GM20000 (cell line): Measurements from ENCODE around the gene MCHR1.

Experiments used
- DNase-seq: peaks from one replicate; pipeline ENCODE4 v3.0.0; 2012; ENCODE audit warnings: low spot score
- TF ChIP-seq, protein P1 (sequence below): IDR thresholded peaks from 2 replicates; pipeline ENCODE4 v1.5.1; 2012; ENCODE audit warnings: mild to moderate bottlenecking, control low read depth; ENCODE audit errors: extremely low read depth, missing control alignments

Gene MCHR1, protein sequence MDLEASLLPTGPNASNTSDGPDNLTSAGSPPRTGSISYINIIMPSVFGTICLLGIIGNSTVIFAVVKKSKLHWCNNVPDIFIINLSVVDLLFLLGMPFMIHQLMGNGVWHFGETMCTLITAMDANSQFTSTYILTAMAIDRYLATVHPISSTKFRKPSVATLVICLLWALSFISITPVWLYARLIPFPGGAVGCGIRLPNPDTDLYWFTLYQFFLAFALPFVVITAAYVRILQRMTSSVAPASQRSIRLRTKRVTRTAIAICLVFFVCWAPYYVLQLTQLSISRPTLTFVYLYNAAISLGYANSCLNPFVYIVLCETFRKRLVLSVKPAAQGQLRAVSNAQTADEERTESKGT

DNA sequence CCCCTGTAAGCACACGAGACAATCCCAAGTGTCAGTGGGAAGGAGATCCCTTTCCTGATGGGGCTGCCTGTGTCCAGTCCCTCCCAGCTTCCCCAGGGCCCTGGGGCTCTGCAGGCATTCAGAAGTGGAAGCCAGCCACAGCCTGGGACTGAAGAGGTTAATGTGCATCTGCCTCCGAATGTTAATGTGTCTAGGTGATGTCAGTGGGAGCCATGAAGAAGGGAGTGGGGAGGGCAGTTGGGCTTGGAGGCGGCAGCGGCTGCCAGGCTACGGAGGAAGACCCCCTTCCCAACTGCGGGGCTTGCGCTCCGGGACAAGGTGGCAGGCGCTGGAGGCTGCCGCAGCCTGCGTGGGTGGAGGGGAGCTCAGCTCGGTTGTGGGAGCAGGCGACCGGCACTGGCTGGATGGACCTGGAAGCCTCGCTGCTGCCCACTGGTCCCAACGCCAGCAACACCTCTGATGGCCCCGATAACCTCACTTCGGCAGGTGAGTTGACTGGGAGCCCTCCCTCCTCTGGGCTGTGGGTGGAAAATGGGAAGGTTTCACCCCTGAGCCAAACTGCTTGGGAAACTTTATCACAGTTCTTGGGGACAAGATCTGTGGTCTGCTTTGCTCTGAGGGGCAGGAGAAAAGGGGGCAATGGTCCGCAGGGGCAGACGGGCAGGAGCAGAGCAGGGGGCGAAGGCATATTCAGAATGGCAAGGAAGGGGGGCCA is at the start of gene MCHR1:
TSS of gene MCHR1 (plus strand) at position 236 of the 715 bp plus-strand sequence. CDS start at position 405, 169 bp downstream.
- TF ChIP-seq, protein P1, sequence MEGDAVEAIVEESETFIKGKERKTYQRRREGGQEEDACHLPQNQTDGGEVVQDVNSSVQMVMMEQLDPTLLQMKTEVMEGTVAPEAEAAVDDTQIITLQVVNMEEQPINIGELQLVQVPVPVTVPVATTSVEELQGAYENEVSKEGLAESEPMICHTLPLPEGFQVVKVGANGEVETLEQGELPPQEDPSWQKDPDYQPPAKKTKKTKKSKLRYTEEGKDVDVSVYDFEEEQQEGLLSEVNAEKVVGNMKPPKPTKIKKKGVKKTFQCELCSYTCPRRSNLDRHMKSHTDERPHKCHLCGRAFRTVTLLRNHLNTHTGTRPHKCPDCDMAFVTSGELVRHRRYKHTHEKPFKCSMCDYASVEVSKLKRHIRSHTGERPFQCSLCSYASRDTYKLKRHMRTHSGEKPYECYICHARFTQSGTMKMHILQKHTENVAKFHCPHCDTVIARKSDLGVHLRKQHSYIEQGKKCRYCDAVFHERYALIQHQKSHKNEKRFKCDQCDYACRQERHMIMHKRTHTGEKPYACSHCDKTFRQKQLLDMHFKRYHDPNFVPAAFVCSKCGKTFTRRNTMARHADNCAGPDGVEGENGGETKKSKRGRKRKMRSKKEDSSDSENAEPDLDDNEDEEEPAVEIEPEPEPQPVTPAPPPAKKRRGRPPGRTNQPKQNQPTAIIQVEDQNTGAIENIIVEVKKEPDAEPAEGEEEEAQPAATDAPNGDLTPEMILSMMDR = no peak
- DNase-seq = no peak

DNA sequence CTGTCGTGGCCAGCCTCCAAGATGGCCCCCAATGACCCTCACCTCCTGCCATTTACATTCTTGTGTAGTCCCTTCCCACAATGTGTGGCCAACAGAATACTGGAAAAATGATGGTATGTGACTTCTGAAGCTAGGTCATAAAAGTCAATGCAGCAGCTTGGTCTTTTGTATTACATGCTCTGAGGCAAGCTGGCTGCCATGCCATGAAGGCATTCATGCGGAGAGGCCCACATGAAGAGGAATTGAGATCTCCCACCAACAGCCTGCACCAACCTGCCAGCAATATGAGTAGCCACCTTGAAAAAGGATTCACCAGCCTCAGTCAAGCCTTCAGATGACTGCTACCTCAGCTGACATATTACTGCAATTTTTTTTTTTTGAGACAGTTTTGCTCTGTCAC is 47.4 kb upstream of the MCHR1 start:
- TF ChIP-seq, protein P1 = no peak
- DNase-seq = no peak

DNA sequence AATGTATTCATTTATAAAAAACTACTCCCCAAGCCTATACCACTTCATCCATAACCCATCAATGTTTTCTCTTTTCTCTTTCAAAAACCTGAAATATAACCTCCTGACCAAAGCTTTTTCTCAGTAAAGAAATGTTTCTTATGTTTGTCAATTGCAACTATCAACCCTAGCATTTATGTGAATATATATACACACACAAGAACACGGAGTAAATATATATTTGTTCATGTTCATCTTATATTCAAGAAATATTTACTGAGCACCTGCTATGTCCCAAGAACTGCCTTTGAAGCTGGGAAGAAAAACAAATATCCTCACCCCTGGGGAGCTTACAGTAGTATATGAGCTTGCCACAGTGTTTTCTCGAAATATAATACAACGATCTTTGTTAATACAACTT is 46.2 kb upstream of the MCHR1 start:
- TF ChIP-seq, protein P1 = no peak
- DNase-seq = no peak

DNA sequence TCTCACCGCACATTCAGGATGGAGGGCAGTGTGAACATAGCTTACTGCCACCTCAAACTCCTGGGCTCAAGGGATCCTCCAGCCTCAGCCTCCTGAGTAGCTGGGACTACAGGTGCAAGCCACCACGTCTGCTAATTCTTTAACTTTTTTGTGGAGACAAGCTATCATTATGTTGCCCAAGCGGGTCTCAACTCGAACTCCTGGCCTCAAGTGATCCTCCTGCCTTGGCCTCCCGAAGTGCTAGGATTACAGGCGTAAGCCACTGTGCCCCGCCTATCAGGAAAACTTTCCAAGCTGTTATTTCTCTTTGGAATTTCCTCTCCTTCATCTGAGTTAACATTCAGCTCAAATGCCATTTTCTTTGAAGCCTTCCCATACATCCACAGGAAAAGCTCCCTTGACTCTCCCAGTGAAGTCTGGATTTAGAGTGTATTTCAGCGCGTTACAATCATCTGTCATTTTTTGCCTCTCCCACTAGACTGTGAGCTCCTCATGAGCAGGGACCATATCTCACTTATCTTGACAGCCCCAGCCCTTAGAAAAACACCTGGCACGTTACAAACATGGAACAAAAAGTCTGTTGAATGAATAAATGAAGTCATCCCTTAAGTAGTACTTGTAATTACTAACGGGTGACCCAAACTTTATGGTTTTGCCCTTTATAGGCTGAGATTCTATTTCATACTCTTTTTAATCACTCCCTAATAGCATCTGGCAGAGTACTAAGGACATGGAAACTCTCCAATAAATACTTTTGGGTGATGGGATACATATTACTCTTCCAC is 45.0 kb upstream of the MCHR1 start:
- DNase-seq = no peak
- TF ChIP-seq, protein P1 = no peak

DNA sequence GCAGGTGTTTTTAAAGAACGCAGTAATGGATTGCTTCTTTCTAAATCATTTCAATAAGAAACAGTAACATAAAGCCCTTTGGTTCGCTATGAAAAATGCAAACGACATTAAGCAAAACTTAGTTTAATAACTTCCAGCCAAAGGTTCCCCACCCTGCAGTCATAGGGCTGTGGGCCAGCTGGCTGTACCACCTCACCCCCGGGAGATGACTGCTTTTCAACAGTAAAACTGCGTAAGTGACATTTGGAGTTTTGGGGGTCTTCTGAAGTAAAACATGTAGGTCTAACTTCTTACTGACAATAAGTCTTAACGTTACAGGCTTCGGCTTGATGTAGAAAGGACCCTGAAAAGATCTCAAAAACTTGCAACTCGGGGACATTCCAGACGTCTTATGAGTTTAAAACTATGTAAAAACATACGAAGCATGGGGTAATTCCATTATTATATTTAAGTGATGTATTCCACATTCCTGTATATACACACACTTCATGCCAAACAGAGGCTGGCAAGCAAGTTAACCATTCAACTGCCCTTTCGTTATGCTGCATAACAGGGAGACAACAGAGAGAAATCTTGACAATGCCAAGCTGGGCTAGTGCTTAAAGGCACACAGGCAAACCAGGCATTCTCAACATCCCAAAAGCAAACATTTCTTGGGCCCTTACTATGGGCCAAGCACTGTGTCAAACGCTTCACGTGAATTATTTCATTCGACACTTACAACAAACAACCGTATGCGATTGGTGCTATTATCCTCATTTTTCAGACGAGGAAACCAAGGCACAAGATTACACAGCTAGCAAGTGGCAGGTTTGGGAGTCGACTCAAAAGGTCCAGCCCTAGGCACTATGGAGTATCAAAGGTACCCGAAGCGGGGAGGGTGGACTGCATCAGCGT is 44.0 kb upstream of the MCHR1 start:
- DNase-seq = no peak
- TF ChIP-seq, protein P1 = no peak

DNA sequence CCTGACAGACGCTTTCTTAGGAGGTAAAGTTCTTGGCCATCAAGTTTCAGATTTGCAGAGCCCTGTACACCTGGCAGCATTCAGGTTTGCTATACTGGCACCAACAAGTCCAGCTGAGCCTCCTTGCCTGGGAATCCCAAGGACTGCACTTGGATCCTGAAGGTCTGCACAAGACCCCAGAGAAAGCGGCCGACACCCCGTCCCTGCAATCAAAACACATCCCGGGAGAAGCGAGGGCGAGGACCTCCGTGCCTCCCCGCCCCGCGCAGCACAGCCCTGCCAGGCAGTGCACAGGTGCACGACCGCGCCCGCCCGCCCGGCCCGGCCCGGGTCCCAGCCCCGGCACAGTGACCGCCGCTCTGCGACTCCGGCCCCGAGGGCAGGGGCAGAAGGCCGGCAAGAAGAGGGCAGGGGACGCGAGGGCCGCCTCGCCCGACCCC is 43.3 kb upstream of the MCHR1 start:
- TF ChIP-seq, protein P1 = no peak
- DNase-seq = no peak
